GM18526 (cell line): ENCODE data around the gene EFNB2.

Experiments
- POLR2A ChIP-seq: IDR thresholded peaks from 3 replicates; pipeline ENCODE4 v1.6.1; 2011; ENCODE audit not compliant: insufficient read length; ENCODE audit errors: extremely low read depth

EFNB2 gene

DNA sequence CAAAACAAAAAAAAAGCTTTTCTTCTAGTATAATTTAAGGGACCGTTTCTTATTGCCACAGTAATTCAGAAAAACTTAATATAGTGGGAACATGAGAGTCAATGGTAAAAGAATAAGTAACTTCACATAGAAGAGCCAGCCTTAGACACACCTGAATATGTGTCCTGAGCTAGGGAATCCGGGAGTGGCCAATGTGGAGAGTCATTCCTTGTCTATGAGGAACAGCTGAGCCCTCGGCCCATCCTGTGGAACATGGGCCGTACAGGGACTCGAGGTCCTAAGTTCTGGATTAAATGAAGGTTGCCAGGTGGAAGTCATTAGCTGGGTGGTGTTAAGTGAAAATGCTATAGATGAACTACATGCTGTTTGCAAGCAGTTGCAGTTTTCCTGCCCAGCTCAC lies 32.2 kb downstream of the EFNB2 start:
- no peak for TF ChIP-seq POLR2A

DNA sequence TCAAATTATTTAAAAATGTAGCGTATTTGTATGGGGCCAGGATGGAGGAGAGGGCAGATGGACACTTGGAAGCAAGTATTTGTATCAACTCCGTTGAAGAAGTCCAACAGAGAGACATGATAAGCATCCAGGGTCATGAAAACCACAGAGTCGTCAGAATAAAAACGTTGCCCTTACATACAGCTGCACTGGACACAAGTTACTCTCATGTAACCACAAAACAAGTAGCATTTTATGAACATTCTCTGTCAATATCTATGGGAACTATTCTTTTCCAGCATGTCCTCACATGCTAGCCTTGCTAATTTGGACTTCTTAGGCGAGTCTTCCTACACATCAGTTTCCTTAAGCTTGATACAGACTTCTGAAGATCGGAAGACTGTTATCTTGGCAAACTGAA lies 35.0 kb downstream of the EFNB2 start:
- no peak for TF ChIP-seq POLR2A

DNA sequence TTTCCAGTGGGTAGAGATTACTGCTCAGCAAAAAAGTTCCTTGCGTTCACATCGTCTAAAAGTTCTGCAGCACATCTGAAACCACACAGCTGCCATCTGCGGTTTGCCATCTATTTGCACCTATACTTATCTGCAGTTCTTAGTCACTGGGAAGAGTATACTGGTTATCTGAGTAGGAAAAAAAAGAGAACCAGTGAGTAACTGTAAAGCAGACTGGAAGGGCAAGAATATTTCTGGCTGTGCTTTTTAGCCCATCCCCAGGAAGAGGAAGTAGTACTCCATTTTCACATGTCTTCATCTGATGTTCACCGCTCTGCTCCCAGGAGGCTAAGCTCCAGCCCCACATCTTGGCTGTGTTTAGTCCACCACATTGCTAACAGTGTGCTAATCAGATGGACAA lies 35.6 kb downstream of the EFNB2 start:
- no peak for TF ChIP-seq POLR2A

DNA sequence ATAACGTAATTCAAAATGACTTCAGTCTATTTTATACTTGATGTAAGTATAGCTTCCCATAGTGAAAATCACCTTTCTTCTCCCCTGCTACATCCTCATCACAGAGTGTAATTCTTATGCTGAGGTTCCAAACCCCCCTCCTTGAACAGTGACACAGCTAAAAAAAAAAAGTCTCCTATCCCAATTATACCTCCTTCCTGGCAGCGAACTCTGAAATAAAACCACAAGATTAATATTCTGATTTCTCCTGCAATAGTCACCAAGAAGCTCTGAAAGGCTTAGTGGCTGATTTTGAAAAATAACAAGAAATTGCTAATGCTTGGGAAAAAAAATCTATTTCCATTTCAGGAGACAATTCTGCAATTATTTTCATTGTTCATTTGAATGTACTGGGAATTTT lies 36.3 kb downstream of the EFNB2 start:
- no peak for TF ChIP-seq POLR2A

DNA sequence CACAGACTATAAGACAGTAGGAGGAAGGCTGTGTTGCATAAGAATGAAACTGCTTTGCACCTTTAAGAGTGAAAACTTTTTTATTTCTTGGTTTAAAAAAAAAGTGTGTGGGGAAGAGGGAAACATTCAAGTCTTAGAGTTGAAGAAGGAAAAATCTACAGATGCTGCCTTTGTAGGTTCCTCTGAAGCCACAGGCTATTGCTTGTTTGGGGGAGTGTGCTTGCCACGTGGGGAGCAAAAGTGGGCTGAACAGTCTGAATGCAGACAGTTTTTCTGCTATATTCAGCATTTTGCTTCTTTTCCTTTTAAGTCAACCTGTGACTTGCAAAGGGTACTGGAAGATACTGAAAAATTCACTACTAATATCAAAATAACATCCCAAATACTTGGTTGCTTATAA lies 36.9 kb downstream of the EFNB2 start:
- TF ChIP-seq POLR2A = no peak

DNA sequence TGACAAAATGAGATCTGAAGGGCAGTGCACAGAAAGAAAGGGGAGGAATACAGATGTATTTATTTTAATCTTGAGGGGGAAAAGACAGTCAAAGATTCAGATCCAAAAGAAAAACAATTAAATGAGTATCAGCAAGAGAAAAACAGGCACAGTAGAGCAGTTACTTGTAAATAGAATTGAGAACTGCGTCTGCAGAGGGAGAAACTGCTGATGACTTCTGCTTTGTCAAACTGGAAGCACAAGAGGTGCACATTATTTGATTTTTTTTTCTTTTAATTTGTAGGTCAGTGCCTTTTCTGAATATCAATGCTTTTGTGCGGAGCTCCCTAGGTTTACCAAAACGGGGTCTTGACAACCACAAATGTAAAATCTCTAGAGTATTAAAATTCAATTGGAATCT lies 37.3 kb downstream of the EFNB2 start:
- no peak for TF ChIP-seq POLR2A

DNA sequence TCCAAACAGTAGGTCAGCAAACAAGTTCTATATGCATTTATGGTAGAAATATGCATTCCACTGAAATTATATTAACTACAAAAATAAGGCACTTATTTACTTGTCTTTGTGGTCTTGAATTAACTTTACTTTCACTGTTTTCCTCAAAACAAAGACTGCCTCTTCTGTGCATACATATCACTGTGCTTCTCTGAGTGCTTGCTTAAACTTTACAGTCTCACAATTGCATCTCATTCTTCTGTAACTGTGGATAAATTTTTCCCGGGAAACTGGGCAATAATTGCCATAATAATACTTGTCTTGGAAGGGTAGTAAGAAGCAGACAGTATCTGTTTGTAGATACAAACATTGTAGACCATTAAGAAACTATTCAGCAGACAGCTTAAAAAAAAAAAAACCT lies 38.4 kb downstream of the EFNB2 start:
- no peak for TF ChIP-seq POLR2A

DNA sequence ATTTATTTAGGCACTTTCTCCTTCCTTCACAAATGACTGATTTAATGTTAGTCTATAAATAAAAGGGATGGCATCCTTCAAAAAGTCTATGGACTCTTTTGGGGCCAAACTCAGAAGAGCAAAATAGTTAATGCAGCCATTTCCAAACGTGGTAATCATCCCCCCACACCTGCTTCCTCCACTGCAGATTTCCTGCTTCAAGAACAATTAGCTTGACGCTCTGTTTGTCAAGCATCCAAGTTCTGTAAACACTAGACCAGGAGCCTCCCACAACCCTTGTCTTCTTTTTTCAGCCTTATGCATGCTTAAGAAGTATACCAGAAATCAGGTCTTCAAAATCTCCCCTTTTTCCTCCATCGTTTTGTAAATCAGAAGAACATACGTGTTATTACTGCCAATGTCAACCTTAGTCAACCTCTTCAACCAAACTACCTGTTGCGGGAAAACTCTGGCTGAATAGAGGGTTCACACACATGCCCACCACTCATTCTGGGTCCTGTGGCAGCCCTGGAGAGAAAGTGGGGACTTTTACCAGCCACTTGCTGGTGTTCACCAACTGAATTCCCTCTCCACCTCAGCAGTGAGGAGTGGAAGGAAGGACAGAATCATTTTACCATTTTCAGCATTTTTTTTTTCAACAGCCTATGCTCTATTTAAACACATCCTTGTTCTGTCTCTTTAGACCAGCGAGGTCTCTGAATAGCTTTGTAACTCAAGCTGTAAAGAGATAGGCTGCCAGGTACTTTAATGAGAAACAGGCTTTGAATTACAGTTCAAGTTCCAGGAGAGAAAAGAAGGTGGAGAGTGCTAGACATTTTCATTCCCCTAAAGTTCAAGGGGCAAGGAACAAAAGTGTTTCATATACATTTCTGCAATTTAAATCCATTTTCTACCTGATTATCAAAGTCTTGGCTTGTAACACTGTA lies 39.1 kb downstream of the EFNB2 start:
- no peak for TF ChIP-seq POLR2A

DNA sequence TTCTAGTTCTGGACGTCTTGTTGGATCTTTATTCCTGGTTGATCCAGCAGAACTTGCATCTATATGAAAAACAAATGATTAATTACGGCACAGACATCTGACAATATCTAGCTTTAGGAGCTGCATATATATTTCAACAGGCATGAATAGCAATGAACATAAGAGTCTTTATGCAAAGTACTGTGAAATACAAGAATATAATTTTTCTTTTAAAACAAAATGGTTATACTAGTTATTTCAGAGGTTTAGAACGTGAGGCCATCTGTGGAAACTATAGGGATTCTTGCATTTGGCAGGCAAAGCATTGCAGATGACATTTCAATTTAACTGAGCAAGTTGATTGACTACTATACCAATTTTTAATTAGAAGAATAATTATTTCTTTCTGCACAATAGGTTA lies 40.5 kb downstream of the EFNB2 start:
- no peak for TF ChIP-seq POLR2A

DNA sequence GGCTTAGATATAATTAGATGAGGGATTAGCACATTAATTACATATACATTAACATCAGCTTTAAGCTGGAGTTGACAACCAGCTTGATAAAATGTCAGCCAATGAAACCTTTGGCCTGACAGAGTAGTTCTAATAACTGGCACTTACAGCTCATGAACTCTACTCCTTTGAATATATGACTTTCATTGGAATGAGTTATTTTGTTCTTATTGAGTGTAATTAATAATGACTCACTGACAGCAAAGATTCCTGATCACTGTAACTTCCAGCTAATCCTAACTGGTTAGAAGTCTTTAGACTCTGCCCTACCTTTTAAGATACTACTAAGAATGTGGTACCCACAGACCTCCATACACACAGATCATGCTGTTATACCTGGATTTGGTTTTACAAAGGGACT lies 41.0 kb downstream of the EFNB2 start:
- TF ChIP-seq POLR2A = no peak

DNA sequence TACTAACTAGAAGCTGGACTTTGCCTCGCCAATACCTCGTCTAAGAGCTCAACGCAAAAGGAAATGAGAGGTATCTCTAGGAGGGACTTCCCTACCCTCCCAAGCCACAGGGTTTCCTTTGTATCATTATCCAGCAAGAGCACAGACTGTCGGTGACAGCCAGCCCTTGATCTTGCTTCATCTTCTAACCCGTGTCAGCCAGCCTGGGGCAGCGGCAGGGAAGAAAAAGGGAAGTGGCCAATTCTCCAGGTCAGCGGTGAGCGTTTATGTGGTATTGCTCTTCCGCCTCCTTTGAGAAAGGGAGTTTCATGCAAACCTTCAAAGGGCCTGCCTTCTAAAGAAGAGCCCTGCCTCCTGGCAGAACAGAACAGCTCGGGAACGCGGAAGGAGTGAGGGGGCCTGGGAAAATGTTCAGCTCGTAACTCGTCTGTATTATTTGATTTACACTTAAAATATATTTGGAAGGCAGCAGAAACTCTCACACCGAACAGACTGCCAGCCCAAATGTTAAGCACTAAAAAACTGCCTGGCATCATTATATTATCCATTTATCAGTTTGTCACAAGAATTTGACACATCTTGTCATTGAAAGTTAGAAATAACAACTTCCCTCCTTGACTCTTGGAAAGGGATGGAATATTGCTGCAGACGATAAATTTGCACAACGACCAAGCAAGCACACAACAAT lies 41.8 kb downstream of the EFNB2 start:
- TF ChIP-seq POLR2A = no peak

DNA sequence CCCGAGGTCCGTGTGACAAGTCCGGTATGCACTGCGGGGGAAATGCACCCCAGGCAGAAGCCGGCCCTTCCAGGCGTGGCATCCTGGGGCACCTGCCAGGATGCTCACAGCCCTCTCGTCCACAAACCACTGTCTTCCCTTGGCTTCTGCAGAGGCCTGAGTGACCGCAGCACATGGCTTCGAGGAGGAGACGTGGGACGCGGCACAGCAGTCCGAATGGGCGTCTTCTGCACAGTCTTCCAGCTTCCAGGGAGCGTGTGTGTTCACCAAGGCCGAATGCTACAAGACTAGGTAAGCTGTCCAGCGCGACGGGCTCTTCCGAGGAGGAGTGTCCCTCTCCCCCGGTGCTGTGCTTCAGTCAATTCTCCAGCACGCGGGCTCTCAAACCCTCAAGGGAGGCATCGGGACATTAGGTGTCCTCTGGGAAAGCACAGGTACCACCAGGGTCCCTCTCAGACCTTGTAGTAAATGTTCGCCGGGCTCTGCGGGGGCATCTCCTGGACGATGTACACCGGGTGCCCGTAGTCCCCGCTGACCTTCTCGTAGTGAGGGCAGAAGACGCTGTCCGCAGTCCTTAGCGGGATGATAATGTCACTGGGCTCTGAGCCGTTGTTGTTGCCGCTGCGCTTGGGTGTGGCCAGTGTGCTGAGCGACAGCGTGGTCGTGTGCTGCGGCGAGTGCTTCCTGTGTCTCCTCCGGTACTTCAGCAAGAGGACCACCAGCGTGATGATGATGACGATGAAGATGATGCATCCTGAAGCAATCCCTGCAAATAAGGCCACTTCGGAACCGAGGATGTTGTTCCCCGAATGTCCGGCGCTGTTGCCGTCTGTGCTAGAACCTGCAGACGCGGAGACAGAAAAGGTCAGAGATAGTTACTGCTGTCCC lies 42.6 kb downstream of the EFNB2 start:
- TF ChIP-seq POLR2A = no peak

DNA sequence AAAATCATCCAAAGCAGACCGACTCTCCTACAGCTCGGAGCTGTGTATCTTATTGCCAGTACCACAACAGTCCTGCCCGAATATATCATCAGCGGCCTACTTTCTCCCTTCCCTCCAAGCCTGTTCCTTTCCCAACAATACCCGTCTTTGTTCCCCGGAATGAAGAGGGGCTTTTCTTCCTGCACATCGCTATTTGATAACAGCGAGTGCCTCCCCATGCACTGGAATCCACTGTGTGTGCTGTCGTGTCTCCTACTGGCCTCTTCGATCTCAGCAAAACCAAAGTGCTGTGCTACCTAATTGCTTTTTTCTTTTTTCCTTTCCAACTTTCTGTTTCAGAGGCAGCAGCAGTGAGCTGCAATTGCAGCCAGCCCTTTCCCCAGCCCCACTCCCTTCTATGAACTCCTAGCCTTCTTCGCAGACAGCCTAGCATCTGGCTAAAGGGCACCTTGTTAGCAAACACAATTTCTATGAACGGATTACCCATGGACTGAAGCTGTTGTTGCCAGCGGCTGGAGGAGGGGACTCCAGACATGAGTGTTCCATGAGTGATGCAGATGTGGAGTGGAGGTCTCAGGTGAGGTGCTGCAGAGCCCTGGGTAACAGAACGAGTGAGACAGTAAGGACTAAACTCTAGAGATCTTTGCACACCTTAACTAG lies 43.4 kb downstream of the EFNB2 start:
- TF ChIP-seq POLR2A = no peak

DNA sequence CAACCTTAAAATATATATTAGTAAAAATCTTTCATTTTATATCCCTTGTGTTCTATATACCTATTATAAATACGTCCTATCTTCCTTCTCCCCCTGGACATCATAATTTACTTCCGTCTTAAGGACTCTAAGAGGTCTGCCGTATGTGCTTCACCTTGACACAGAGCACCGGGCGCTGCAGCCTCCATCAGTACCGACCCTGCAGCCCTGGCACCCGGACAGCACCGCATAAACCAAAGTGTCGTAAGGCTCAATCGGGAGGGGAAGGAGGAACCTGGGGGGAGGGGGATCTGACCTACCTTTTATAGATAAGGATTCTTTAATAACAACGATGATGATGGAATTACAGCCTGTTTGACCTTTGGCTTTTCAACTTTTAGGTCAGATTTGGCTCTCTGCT lies 44.0 kb downstream of the EFNB2 start:
- TF ChIP-seq POLR2A = no peak
